Hippocampal formation (tissue), 2 donors: ENCODE data around the gene KCTD18.

Experiments
- DNase-seq, 2 donors: peaks; one replicate each; lab custom pipeline; 2025; lab: John Stamatoyannopoulos, UW

The KCTD18 gene

GRCh38 chr2:200454927-200455801, 54.7 kb downstream of the KCTD18 start:
- no peak for DNase-seq

GRCh38 chr2:200453853-200454534, 55.9 kb downstream of the KCTD18 start:
- no peak for DNase-seq

GRCh38 chr2:200453142-200453852, 56.6 kb downstream of the KCTD18 start:
- DNase-seq, result no peak

- no peak for DNase-seq
Observed at GRCh38 chr2:200452377-200452776, 57.5 kb downstream of the KCTD18 start.

- DNase-seq, result no peak
Observed at GRCh38 chr2:200451511-200451910, 58.4 kb downstream of the KCTD18 start.

- no peak for DNase-seq
Observed at GRCh38 chr2:200450288-200450687, 59.6 kb downstream of the KCTD18 start.

- DNase-seq, result no peak
Observed at GRCh38 chr2:200449149-200449548, 60.7 kb downstream of the KCTD18 start.

- no peak for DNase-seq
Observed at GRCh38 chr2:200448455-200448854, 61.4 kb downstream of the KCTD18 start.

- DNase-seq, result no peak
Observed at GRCh38 chr2:200447139-200447855, 62.6 kb downstream of the KCTD18 start.

GRCh38 chr2:200446612-200447011, 63.3 kb downstream of the KCTD18 start:
- no peak for DNase-seq

GRCh38 chr2:200445284-200445683, 64.6 kb downstream of the KCTD18 start:
- no peak for DNase-seq

- no peak for DNase-seq
Observed at GRCh38 chr2:200444530-200444929, 65.3 kb downstream of the KCTD18 start.

- DNase-seq, result no peak
Observed at GRCh38 chr2:200443916-200444315, 66.0 kb downstream of the KCTD18 start.

GRCh38 chr2:200443376-200443775, 66.5 kb downstream of the KCTD18 start:
- DNase-seq, result no peak

GRCh38 chr2:200442471-200442870, 67.4 kb downstream of the KCTD18 start:
- DNase-seq, result no peak

- DNase-seq, result no peak
Observed at GRCh38 chr2:200439981-200440380, 69.9 kb downstream of the KCTD18 start.
